ENCODE results near the gene ITSN2. TPM values are rescaled to one million over a fixed set of nuclear protein-coding genes. Genes with fewer than 3 reads are reported as not detected.

The ITSN2 gene
- total RNA-seq, 1 experiment from 2014 or later, result 26.5 TPM

DNA sequence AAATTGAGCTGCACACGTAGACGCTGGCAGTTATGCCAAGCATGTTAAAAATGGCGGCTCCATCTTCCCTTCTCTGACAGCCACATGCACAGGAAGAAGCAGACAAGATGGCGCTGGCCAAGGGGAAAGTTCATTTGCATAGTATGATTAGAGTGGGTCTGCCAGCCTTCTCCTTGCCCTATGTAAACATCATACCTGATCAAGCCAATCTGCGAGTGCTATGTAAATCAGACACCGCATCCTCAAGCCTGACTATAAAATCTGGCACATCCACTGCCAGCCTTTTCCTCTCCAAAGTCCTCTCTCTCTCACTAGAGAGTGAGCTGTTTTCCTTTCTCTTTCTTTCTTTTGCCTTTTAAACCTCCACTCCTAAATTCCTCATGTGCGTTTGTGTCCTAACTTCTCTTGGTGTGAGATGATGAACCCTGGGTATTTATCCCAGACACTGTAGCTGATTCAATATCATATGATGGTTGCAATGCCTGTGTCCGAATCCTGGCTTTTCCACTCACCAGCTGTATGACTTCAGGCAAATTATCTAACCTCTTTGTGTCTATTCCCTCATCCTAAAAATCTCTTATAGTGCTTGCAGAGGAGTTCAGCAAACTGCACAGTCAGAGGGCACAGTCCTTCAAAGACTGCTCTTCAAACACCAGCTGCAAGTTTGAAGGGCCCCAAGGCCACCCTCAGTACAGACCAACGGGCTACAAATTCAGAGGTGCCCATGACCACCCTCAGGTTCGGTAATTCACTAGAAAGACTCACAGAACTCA, 39.3 kb upstream of the ITSN2 start:
- H2AFZ ChIP-seq (ENCODE audit: low read depth, low read length, poor library complexity, severe bottlenecking), result peak overlapping the region; percentile 31
- no peaks in the 10 kb centered on the region for H3K4me1 ChIP-seq (ENCODE audit: control insufficient read depth in 1 of 2, insufficient read depth in 2 of 2, low read length in 2 of 2)
- H3K79me2 ChIP-seq (ENCODE audit: insufficient read depth, low read length), result no peaks in the 10 kb centered on the region
- CTCF ChIA-PET, result no interaction called here
- TF ChIP-seq, protein P1, sequence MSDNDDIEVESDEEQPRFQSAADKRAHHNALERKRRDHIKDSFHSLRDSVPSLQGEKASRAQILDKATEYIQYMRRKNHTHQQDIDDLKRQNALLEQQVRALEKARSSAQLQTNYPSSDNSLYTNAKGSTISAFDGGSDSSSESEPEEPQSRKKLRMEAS (IDR thresholded peaks at IDR 0.05), result no peak
- TF ChIP-seq, protein P2, sequence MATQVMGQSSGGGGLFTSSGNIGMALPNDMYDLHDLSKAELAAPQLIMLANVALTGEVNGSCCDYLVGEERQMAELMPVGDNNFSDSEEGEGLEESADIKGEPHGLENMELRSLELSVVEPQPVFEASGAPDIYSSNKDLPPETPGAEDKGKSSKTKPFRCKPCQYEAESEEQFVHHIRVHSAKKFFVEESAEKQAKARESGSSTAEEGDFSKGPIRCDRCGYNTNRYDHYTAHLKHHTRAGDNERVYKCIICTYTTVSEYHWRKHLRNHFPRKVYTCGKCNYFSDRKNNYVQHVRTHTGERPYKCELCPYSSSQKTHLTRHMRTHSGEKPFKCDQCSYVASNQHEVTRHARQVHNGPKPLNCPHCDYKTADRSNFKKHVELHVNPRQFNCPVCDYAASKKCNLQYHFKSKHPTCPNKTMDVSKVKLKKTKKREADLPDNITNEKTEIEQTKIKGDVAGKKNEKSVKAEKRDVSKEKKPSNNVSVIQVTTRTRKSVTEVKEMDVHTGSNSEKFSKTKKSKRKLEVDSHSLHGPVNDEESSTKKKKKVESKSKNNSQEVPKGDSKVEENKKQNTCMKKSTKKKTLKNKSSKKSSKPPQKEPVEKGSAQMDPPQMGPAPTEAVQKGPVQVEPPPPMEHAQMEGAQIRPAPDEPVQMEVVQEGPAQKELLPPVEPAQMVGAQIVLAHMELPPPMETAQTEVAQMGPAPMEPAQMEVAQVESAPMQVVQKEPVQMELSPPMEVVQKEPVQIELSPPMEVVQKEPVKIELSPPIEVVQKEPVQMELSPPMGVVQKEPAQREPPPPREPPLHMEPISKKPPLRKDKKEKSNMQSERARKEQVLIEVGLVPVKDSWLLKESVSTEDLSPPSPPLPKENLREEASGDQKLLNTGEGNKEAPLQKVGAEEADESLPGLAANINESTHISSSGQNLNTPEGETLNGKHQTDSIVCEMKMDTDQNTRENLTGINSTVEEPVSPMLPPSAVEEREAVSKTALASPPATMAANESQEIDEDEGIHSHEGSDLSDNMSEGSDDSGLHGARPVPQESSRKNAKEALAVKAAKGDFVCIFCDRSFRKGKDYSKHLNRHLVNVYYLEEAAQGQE (IDR thresholded peaks at IDR 0.05; ENCODE audit: low read depth), result no peak
- no peak for TF ChIP-seq CBX3 (IDR thresholded peaks at IDR 0.05; ENCODE audit: low read depth)
- TF ChIP-seq, protein P3, sequence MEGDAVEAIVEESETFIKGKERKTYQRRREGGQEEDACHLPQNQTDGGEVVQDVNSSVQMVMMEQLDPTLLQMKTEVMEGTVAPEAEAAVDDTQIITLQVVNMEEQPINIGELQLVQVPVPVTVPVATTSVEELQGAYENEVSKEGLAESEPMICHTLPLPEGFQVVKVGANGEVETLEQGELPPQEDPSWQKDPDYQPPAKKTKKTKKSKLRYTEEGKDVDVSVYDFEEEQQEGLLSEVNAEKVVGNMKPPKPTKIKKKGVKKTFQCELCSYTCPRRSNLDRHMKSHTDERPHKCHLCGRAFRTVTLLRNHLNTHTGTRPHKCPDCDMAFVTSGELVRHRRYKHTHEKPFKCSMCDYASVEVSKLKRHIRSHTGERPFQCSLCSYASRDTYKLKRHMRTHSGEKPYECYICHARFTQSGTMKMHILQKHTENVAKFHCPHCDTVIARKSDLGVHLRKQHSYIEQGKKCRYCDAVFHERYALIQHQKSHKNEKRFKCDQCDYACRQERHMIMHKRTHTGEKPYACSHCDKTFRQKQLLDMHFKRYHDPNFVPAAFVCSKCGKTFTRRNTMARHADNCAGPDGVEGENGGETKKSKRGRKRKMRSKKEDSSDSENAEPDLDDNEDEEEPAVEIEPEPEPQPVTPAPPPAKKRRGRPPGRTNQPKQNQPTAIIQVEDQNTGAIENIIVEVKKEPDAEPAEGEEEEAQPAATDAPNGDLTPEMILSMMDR (IDR thresholded peaks at IDR 0.05 in 2 of 3, conservative IDR thresholded peaks at IDR 0.05 in 1 of 3; ENCODE audit: borderline replicate concordance in 1 of 3, insufficient read depth in 1 of 3, low read depth in 2 of 3, low read length in 2 of 3), result no peak
- no peaks in the 10 kb centered on the region for H3K9me2 ChIP-seq (ENCODE audit: insufficient read depth)
- H3K4me2 ChIP-seq (ENCODE audit: low read length), result no peak overlapping the region
- DNase-seq (ENCODE audit: low read depth, low spot score) (no peak), ATAC-seq (no peak)
- H3K36me3 ChIP-seq (ENCODE audit: control insufficient read depth in 1 of 2, insufficient read depth in 2 of 2, low read length in 2 of 2), result no peaks in the 10 kb centered on the region
- no TSS peak for BruUV-seq (replicated peaks)
- no peaks in the 10 kb centered on the region for H3K9me3 ChIP-seq (ENCODE audit: control insufficient read depth in 1 of 2, insufficient read depth in 1 of 2, low read depth in 1 of 2, low read length in 2 of 2)
- no peaks in the 10 kb centered on the region for H3K27me3 ChIP-seq (ENCODE audit: insufficient read depth, low read length)
- RAD21 ChIA-PET (ENCODE audit: low non-redundant PET in 1 of 2, low total read pairs in 2 of 2, uncharacterized antibody in 2 of 2, unreplicated experiment in 2 of 2), result no interaction called here
- POLR2A ChIA-PET, result no interaction called here
- no peak overlapping the region for H3K4me3 ChIP-seq (replicated peaks in 1 of 2; ENCODE audit: low read depth in 1 of 2, low read length in 2 of 2)
- intact Hi-C loops (cut with micrococcal nuclease), result no loop called here
- no peak overlapping the region for H3K27ac ChIP-seq (ENCODE audit: low read depth, low read length)
- H4K20me1 ChIP-seq (ENCODE audit: insufficient read depth), result no peaks in the 10 kb centered on the region
- H3K9ac ChIP-seq (ENCODE audit: low read length), result no peak overlapping the region

Data from HCT116 (cell line).